GM12878 (cell line): ENCODE results near the gene C19orf73. TPM values are rescaled to one million over a fixed set of nuclear protein-coding genes. Genes with fewer than 3 reads are reported as not detected.

Source experiments
- ATAC-seq: fragments of 200-7000 bp; cut with Tn5 transposase; 3 replicates; pipeline ENCODE4 v1.9.1; 2020; ENCODE audit warnings: mild to moderate bottlenecking, moderate library complexity
- BruUV-seq: library from RNA; stranded (reverse); fragments of 400-500 nt; replicated peaks from 2 replicates; lab custom pipeline; 2021; lab: Mats Ljungman, UMichigan
- CTCF ChIA-PET: fragments of 300-600 bp; sonication (Branson Sonifier 250); formaldehyde crosslinking; extraction: SDS; loops from one replicate; lab custom pipeline; 2021; ENCODE audit warnings: inconsistent platforms; lab: Yijun Ruan, JAX
- POLR2A ChIA-PET: fragments of 350-600 bp; formaldehyde crosslinking; extraction: SDS; loops from one replicate; lab custom pipeline; 2021; ENCODE audit warnings: inconsistent platforms; lab: Charles Lee
- RAD21 ChIA-PET: fragments of 300-600 bp; sonication (Branson Sonifier 250); formaldehyde crosslinking; loops from one replicate; lab custom pipeline; 2023; ENCODE audit warnings: antibody characterized with exemption; ENCODE audit not compliant: unreplicated experiment; lab: Charles Lee
- SMC1A ChIA-PET: fragments of 300-600 bp; sonication (Branson Sonifier 250); formaldehyde crosslinking; loops from one replicate; lab custom pipeline; 2023; ENCODE audit not compliant: unreplicated experiment, uncharacterized antibody; lab: Charles Lee
- DNase-seq: peaks from one replicate; pipeline ENCODE4 v3.0.0-alpha.2; 2011; ENCODE audit warnings: low read depth, low spot score
- FAIRE-seq: peaks from 3 replicates; lab custom pipeline; 2011; peaks lifted over from hg19 to GRCh38; lab: Jason Lieb, UNC
- H2AFZ ChIP-seq: 2 replicates; pipeline ENCODE4 v1.6.0; 2011; ENCODE audit warnings: low read depth, low read length, control low read depth; ENCODE audit not compliant: control insufficient read depth
- H3K27ac ChIP-seq: 2 replicates; pipeline ENCODE4 v1.5.1; 2011; ENCODE audit warnings: control low read depth; ENCODE audit not compliant: control insufficient read depth, insufficient read depth
- H3K27me3 ChIP-seq, 2 experiments: replicated peaks in 1 of 2; 2 replicates each; pipeline versions ENCODE4 v1.6.0 to v1.6.1; 2011; ENCODE audit warnings: low read length in 1 of 2; ENCODE audit not compliant: control insufficient read depth in 2 of 2, insufficient read depth in 2 of 2
- H3K36me3 ChIP-seq, 2 experiments: 2 replicates each; pipeline ENCODE4 v1.5.1; 2011; ENCODE audit warnings: low read length in 1 of 2; ENCODE audit not compliant: control insufficient read depth in 2 of 2, insufficient read depth in 2 of 2
- H3K4me1 ChIP-seq: 2 replicates; pipeline ENCODE4 v1.6.1; 2011; ENCODE audit warnings: mild to moderate bottlenecking, low read length, moderate library complexity, mixed read lengths; ENCODE audit not compliant: control insufficient read depth, insufficient read depth
- H3K4me2 ChIP-seq: 2 replicates; pipeline ENCODE4 v1.6.0; 2011; ENCODE audit warnings: control low read depth; ENCODE audit not compliant: control insufficient read depth, insufficient read depth
- H3K4me3 ChIP-seq: fragments of 200-600 bp; sonication (generic); 2 replicates; pipeline ENCODE4 v1.5.1; 2016
- H3K79me2 ChIP-seq: 2 replicates; pipeline ENCODE4 v1.6.0; 2011; ENCODE audit warnings: low read length; ENCODE audit not compliant: control insufficient read depth, insufficient read depth
- H3K9ac ChIP-seq: 2 replicates; pipeline ENCODE4 v1.8.0; 2011; ENCODE audit warnings: low read length, control low read depth, mixed read lengths; ENCODE audit not compliant: control insufficient read depth, insufficient read depth
- H3K9me3 ChIP-seq: replicated peaks from 3 replicates; pipeline ENCODE4 v1.5.1; 2011; ENCODE audit warnings: mild to moderate bottlenecking, low read length; ENCODE audit not compliant: control insufficient read depth, insufficient read depth
- H4K20me1 ChIP-seq: 2 replicates; pipeline ENCODE4 v1.6.0; 2011; ENCODE audit not compliant: control insufficient read depth, insufficient read depth
- ASH2L ChIP-seq: fragments of 300-600, 200-600 bp; sonication (generic); IDR thresholded peaks from 2 replicates; pipeline ENCODE4 v1.6.1; 2017; ENCODE audit warnings: low read depth, mild to moderate bottlenecking, borderline replicate concordance
- CHD1 ChIP-seq: IDR thresholded peaks from 2 replicates; pipeline ENCODE4 v1.6.1; 2012; ENCODE audit warnings: low read depth, low read length, improper control_type of control experiment
- EED ChIP-seq: sonication (generic); IDR thresholded peaks from 2 replicates; pipeline ENCODE4 v1.6.1; 2016; ENCODE audit warnings: antibody characterized with exemption, low read depth
- FOXK2 ChIP-seq: fragments of 450-650 bp; IDR thresholded peaks from 2 replicates; pipeline ENCODE4 v1.6.1; 2017; ENCODE audit warnings: mild to moderate bottlenecking, moderate library complexity
- HCFC1 ChIP-seq: fragments of 150-350 bp; IDR thresholded peaks from 2 replicates; pipeline ENCODE4 v1.6.1; 2014; ENCODE audit warnings: low read length
- HSF1 ChIP-seq: fragments of 150-350 bp; IDR thresholded peaks from 2 replicates; pipeline ENCODE4 v1.6.1; 2014; ENCODE audit warnings: mild to moderate bottlenecking, low read depth, low read length
- MEF2A ChIP-seq: IDR thresholded peaks from 2 replicates; pipeline ENCODE4 v1.6.1; 2011; ENCODE audit warnings: low read depth, mild to moderate bottlenecking, low read length, moderate library complexity; ENCODE audit not compliant: insufficient read depth
- MXI1 ChIP-seq: fragments of 150-350 bp; IDR thresholded peaks from 2 replicates; pipeline ENCODE4 v1.6.1; 2011; ENCODE audit warnings: low read depth, mild to moderate bottlenecking, inconsistent platforms, low read length, improper control_type of control experiment
- MYB ChIP-seq: fragments of 150-350 bp; IDR thresholded peaks from 2 replicates; pipeline ENCODE4 v1.6.1; 2014; ENCODE audit warnings: mild to moderate bottlenecking, low read depth, low read length, borderline replicate concordance
- NFYA ChIP-seq: IDR thresholded peaks from 2 replicates; pipeline ENCODE4 v1.6.1; 2011; ENCODE audit warnings: low read depth, mild to moderate bottlenecking, low read length, improper control_type of control experiment, borderline replicate concordance
- PAX5 ChIP-seq: IDR thresholded peaks from 2 replicates; pipeline ENCODE4 v1.6.1; 2011; ENCODE audit warnings: low read depth, low read length, borderline replicate concordance
- POLR2A ChIP-seq: IDR thresholded peaks from 2 replicates; pipeline ENCODE4 v1.6.1; 2011; ENCODE audit warnings: low read depth, mild to moderate bottlenecking, low read length
- RBBP5 ChIP-seq: fragments of 200-600 bp; sonication (generic); conservative IDR thresholded peaks from 2 replicates; pipeline ENCODE4 v1.6.1; 2016
- SIX5 ChIP-seq: IDR thresholded peaks from 2 replicates; pipeline ENCODE4 v1.6.1; 2011; ENCODE audit warnings: mild to moderate bottlenecking, low read depth, low read length, moderate library complexity; ENCODE audit not compliant: severe bottlenecking
- SUZ12 ChIP-seq: fragments of 200-600 bp; sonication (generic); IDR thresholded peaks from one replicate; pipeline ENCODE4 v1.6.1; 2018; ENCODE audit warnings: antibody characterized with exemption, mild to moderate bottlenecking; ENCODE audit not compliant: unreplicated experiment
- TARDBP ChIP-seq: IDR thresholded peaks from 2 replicates; pipeline ENCODE4 v1.6.1; 2016; ENCODE audit warnings: borderline replicate concordance
- ZNF274 ChIP-seq: IDR thresholded peaks from one replicate; pipeline ENCODE4 v1.8.0; 2011; ENCODE audit not compliant: insufficient read length, insufficient read depth
- ZZZ3 ChIP-seq: IDR thresholded peaks from 2 replicates; pipeline ENCODE4 v1.6.1; 2011; ENCODE audit warnings: low read depth; ENCODE audit not compliant: control insufficient read depth, insufficient read length
- WGBS: methylation state at CpG from one replicate; pipeline ENCODE4 v1.1.6; 2016; ENCODE audit warnings: low lambda C conversion rate; ENCODE audit not compliant: insufficient replicate concordance, insufficient coverage; ENCODE audit errors: missing lambda C conversion rate; 5-methylcytosine and 5-hydroxymethylcytosine counted together
- in situ Hi-C: fragments of 300-500 bp; cut with MboI; formaldehyde crosslinking; loops from 9 replicates; pipeline ENCODE4 v1.14.3; 2018; ENCODE audit warnings: mixed read lengths
- intact Hi-C: fragments of 100-400 bp; cut with micrococcal nuclease; formaldehyde crosslinking; loops from one replicate; pipeline ENCODE4 v1.14.2; 2022; ENCODE audit not compliant: unreplicated experiment
- polyA plus RNA-seq, 11 experiments: library from polyadenylated mRNA; depleted of rRNA in 4 of 11; unstranded in 6 of 11; stranded (reverse) in 5 of 11; fragments of >200 nt; fragmentation: Nextera tagmentation in 4 of 11; fragmentation: Illumina TruSeq in 1 of 11; extraction: Ambion mirVana in 4 of 11; extraction: Trizol in 1 of 11; gene quantifications; 1 replicate in 1 of 11; 2 replicates in 10 of 11; pipeline versions ENCODE4 v1.2.1 to v1.2.3, GENCODE V29; 2011 to 2016; ENCODE audit warnings: inconsistent platforms in 2 of 11, missing spikeins in 2 of 11, low read depth in 1 of 11
- total RNA-seq, 4 experiments: library from RNA; depleted of rRNA in 3 of 4; stranded (reverse); fragments of >200 nt in 3 of 4; fragmentation: Illumina TruSeq in 1 of 4; extraction: Trizol in 1 of 4; gene quantifications; 2 replicates each; pipeline versions ENCODE4 v1.2.1 to v1.2.3, GENCODE V29; 2013 to 2021

Gene C19orf73
- total and polyA plus RNA-seq, 10 of the 15 experiments (the other 5 are each of a cell fraction or from before 2014, with no cell fraction given): 0.20 to 2.0 (median 0.80) TPM

DNA sequence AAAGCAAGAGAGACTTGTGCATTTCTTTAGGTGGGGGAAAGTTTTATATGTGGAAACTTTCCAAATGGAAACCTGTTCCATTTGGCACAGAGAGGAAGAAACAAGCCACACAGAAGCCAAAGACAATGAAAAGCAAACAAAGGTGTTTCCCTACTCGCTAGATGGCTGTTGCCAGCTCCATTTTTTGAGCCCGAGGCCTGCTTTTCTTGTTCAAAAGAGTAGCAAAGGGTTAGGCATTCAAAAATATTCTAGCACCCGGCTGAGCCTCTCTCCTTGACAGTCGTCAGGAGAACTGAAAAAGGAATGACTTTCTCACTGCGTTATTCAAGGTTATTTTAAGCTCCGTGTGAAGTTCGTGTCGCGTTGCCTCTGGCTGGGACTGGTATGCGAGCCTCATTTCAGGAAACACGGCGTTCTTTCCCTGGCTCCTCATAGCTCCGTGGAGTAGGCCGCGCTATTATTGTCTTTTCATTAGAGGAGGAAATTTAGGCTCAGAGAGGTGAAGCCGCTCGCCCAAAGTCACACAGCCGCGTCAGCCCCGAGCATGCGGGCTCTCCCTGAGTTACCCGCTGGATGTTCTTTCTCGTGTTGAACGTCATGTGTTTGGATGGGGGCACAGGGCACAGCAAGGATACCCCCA lies 46.3 kb upstream of the C19orf73 start:
- no peaks in the 10 kb centered on the region for H3K36me3 ChIP-seq
- BruUV-seq: no TSS peak
- 67% methylated on average over 22 of the region's 24 CpGs for WGBS

More for the DNA sequence above, 46.3 kb upstream of the C19orf73 start:
- Histone ChIP-seq H3K9me3 (no peaks in the 10 kb centered on the region), H3K27me3 (no peaks in the 10 kb centered on the region; a peak in 1 of 4 replicates), H3K79me2 (no peaks in the 10 kb centered on the region), H2AFZ (no peak overlapping the region), H4K20me1 (no peaks in the 10 kb centered on the region), H3K4me2 (no peak overlapping the region), H3K4me1 (no peaks in the 10 kb centered on the region), H3K27ac (no peak overlapping the region), H3K9ac (no peak overlapping the region), H3K4me3 (no peak overlapping the region)
- intact Hi-C loops (no loop called here), in situ Hi-C loops (no loop called here)
- DNase-seq: no peak
- no peak for FAIRE-seq
- ChIA-PET SMC1A (no interaction called here), CTCF (interaction anchor here (1.5 kb wide), 1 partner anchor 172 kb away, joined by 3 read pairs; the partner anchor contains the start of genes GYS1 and RUVBL2), POLR2A (no interaction called here), RAD21 (no interaction called here)
- TF ChIP-seq PAX5 (no peak), MYB (no peak), NFYA (no peak), EED (no peak), ASH2L (no peak), POLR2A (no peak), FOXK2 (no peak), SIX5 (no peak), CHD1 (no peak), MEF2A (no peak), RBBP5 (no peak), TARDBP (no peak), SUZ12 (no peak), ZNF274 (no peak), ZZZ3 (no peak), HCFC1 (no peak), HSF1 (no peak), MXI1 (no peak)
- ATAC-seq: no peak
